NCI-H2107 (cell line): ENCODE results near the gene LMAN2L.
A peak's percentile ranks its signal among the peaks of the same experiment; 100 is the strongest.

Source experiments
- DNase-seq: peaks from one replicate; lab custom pipeline; 2025; lab: John Stamatoyannopoulos, UW

LMAN2L gene

GRCh38 chr2:96760036-96760985, 20.4 kb upstream of the LMAN2L start, which contains the start of gene CNNM4:
TSS of gene CNNM4 (plus strand) at chr2:96760902. CDS start at chr2:96761000, 98 bp downstream.
- DNase-seq = peak; percentile 87

- no peak for DNase-seq
These were observed 19.7 kb upstream of the LMAN2L start for GRCh38 chr2:96759548-96759947.

- no peak for DNase-seq
These were observed 19.1 kb upstream of the LMAN2L start for GRCh38 chr2:96758987-96759386.

- no peak for DNase-seq
These were observed 17.6 kb upstream of the LMAN2L start for GRCh38 chr2:96757477-96757860.

GRCh38 chr2:96756788-96757476, 17.1 kb upstream of the LMAN2L start:
- no peak for DNase-seq

- DNase-seq = no peak
These were observed 14.5 kb upstream of the LMAN2L start for GRCh38 chr2:96754317-96754716.

GRCh38 chr2:96753661-96754282, 13.9 kb upstream of the LMAN2L start:
- no peak for DNase-seq

- no peak for DNase-seq
These were observed 11.9 kb upstream of the LMAN2L start for GRCh38 chr2:96751800-96752199.

GRCh38 chr2:96747061-96747617, 7.3 kb upstream of the LMAN2L start:
- no peak for DNase-seq

GRCh38 chr2:96739076-96739632, 710 bp downstream of the LMAN2L start:
- DNase-seq = no peak

GRCh38 chr2:96737831-96738230, 2.0 kb downstream of the LMAN2L start:
- no peak for DNase-seq

GRCh38 chr2:96737251-96737650, 2.6 kb downstream of the LMAN2L start:
- no peak for DNase-seq

GRCh38 chr2:96734880-96735583, 4.8 kb downstream of the LMAN2L start:
- no peak for DNase-seq

- no peak for DNase-seq
These were observed 5.9 kb downstream of the LMAN2L start for GRCh38 chr2:96733931-96734330.

GRCh38 chr2:96730212-96730611, 9.7 kb downstream of the LMAN2L start:
- no peak for DNase-seq

GRCh38 chr2:96729748-96730147, 10.1 kb downstream of the LMAN2L start:
- DNase-seq = no peak

- no peak for DNase-seq
These were observed 12.4 kb downstream of the LMAN2L start for GRCh38 chr2:96727431-96727830.

- no peak for DNase-seq
These were observed 13.7 kb downstream of the LMAN2L start for GRCh38 chr2:96726131-96726530.

GRCh38 chr2:96716388-96716787, 23.5 kb downstream of the LMAN2L start:
- no peak for DNase-seq

GRCh38 chr2:96715658-96716057, 24.2 kb downstream of the LMAN2L start:
- DNase-seq = no peak

- DNase-seq = no peak
These were observed 28.9 kb downstream of the LMAN2L start for GRCh38 chr2:96710985-96711384.
